Measurements from ENCODE around the gene CHPT1.

The CHPT1 gene

DNA sequence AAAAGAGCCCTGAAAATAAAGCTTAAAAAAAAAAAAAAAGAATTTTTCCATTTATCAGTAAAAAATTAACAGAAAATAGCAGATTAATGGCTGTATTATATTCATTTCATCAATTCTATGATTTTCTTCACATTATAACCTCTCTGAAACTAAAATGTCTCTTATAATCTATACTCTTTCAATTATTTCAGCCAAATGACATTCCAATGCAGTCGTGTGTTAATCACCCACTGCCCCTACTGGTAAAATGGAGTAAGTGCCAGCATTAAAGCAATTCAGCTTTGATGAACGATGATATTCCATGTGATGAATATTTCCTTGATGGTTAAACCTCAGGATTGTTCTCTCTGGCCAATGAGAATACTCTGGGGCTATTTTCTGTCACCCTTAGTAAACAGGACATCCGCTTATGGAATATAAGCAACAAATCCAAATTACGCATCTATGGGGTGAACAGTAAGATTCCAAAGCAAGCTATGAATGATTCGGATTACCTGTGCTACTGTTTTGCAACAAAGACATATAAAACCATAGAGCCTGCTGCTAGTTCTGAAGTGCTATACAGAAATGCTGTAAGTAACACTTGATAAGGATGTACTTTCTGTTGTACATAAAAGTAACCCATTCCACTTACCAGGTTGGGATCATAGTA lies 62.1 kb downstream of the CHPT1 start:
- no peak overlapping the region for H3K4me3 ChIP-seq (ENCODE audit: low read length, poor library complexity, severe bottlenecking)
- H2AFZ ChIP-seq (ENCODE audit: low read length) = no peak overlapping the region
- no peaks in the 10 kb centered on the region for H3K4me1 ChIP-seq (ENCODE audit: insufficient read depth, low read length, poor library complexity, severe bottlenecking)
- H3K9me2 ChIP-seq (replicated peaks; ENCODE audit: low read depth, low read length) = no peaks in the 10 kb centered on the region
- no peaks in the 10 kb centered on the region for H4K20me1 ChIP-seq (ENCODE audit: insufficient read depth, low read length, poor library complexity, severe bottlenecking)
- TF ChIP-seq, protein P1, sequence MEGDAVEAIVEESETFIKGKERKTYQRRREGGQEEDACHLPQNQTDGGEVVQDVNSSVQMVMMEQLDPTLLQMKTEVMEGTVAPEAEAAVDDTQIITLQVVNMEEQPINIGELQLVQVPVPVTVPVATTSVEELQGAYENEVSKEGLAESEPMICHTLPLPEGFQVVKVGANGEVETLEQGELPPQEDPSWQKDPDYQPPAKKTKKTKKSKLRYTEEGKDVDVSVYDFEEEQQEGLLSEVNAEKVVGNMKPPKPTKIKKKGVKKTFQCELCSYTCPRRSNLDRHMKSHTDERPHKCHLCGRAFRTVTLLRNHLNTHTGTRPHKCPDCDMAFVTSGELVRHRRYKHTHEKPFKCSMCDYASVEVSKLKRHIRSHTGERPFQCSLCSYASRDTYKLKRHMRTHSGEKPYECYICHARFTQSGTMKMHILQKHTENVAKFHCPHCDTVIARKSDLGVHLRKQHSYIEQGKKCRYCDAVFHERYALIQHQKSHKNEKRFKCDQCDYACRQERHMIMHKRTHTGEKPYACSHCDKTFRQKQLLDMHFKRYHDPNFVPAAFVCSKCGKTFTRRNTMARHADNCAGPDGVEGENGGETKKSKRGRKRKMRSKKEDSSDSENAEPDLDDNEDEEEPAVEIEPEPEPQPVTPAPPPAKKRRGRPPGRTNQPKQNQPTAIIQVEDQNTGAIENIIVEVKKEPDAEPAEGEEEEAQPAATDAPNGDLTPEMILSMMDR (conservative IDR thresholded peaks at IDR 0.05; ENCODE audit: low read length) = peak; percentile 87
- TF ChIP-seq EZH2phosphoT487 (IDR thresholded peaks at IDR 0.05; ENCODE audit: borderline replicate concordance) = no peak
- H3K9me3 ChIP-seq (ENCODE audit: insufficient read depth, low read depth, low read length) = no peaks in the 10 kb centered on the region
- H3K36me3 ChIP-seq (ENCODE audit: insufficient read depth, low read length) = peaks cover 71% of the 10 kb centered on the region; the same call in 1 of the 2 replicates
- no peaks in the 10 kb centered on the region for H3F3A ChIP-seq (ENCODE audit: low read depth)
- no peak overlapping the region for H3K9ac ChIP-seq (ENCODE audit: low read depth, low read length, poor library complexity, severe bottlenecking)
- H3K27me3 ChIP-seq (ENCODE audit: insufficient read depth, low read length, poor library complexity, severe bottlenecking) = no peaks in the 10 kb centered on the region
- H3K79me2 ChIP-seq (ENCODE audit: insufficient read depth, low read length) = no peaks in the 10 kb centered on the region
- H3K4me2 ChIP-seq (ENCODE audit: low read depth, low read length, poor library complexity, severe bottlenecking) = no peak overlapping the region

- Histone ChIP-seq H3K9me3 (ENCODE audit: insufficient read depth, low read depth, low read length) (no peaks in the 10 kb centered on the region), H3K4me2 (ENCODE audit: low read depth, low read length, poor library complexity, severe bottlenecking) (no peak overlapping the region), H3K9me2 (replicated peaks; ENCODE audit: low read depth, low read length) (no peaks in the 10 kb centered on the region), H3K9ac (ENCODE audit: low read depth, low read length, poor library complexity, severe bottlenecking) (no peak overlapping the region), H3F3A (ENCODE audit: low read depth) (no peaks in the 10 kb centered on the region), H3K36me3 (ENCODE audit: insufficient read depth, low read length) (peaks cover 73% of the 10 kb centered on the region; the same call in 1 of the 2 replicates), H3K4me1 (ENCODE audit: insufficient read depth, low read length, poor library complexity, severe bottlenecking) (no peaks in the 10 kb centered on the region), H3K27me3 (ENCODE audit: insufficient read depth, low read length, poor library complexity, severe bottlenecking) (no peaks in the 10 kb centered on the region), H3K4me3 (ENCODE audit: low read length, poor library complexity, severe bottlenecking) (no peak overlapping the region), H3K79me2 (ENCODE audit: insufficient read depth, low read length) (no peaks in the 10 kb centered on the region), H2AFZ (ENCODE audit: low read length) (no peak overlapping the region), H4K20me1 (ENCODE audit: insufficient read depth, low read length, poor library complexity, severe bottlenecking) (no peaks in the 10 kb centered on the region)
- TF ChIP-seq, protein P1 (conservative IDR thresholded peaks at IDR 0.05; ENCODE audit: low read length) = no peak
- no peak for TF ChIP-seq EZH2phosphoT487 (IDR thresholded peaks at IDR 0.05; ENCODE audit: borderline replicate concordance)
Measured at GRCh38 chr12:101761350-101761749, 63.9 kb downstream of the CHPT1 start.

- Histone ChIP-seq H3K4me1 (ENCODE audit: insufficient read depth, low read length, poor library complexity, severe bottlenecking) (no peaks in the 10 kb centered on the region), H3K79me2 (ENCODE audit: insufficient read depth, low read length) (no peaks in the 10 kb centered on the region), H3K27me3 (ENCODE audit: insufficient read depth, low read length, poor library complexity, severe bottlenecking) (no peaks in the 10 kb centered on the region), H3K36me3 (ENCODE audit: insufficient read depth, low read length) (peaks cover 73% of the 10 kb centered on the region; the same call in 1 of the 2 replicates), H3K9me3 (ENCODE audit: insufficient read depth, low read depth, low read length) (no peaks in the 10 kb centered on the region), H2AFZ (ENCODE audit: low read length) (no peak overlapping the region), H3K9ac (ENCODE audit: low read depth, low read length, poor library complexity, severe bottlenecking) (no peak overlapping the region), H3F3A (ENCODE audit: low read depth) (no peaks in the 10 kb centered on the region), H3K9me2 (replicated peaks; ENCODE audit: low read depth, low read length) (no peaks in the 10 kb centered on the region), H3K4me2 (ENCODE audit: low read depth, low read length, poor library complexity, severe bottlenecking) (no peak overlapping the region), H3K4me3 (ENCODE audit: low read length, poor library complexity, severe bottlenecking) (no peak overlapping the region), H4K20me1 (ENCODE audit: insufficient read depth, low read length, poor library complexity, severe bottlenecking) (no peaks in the 10 kb centered on the region)
- no peak for TF ChIP-seq EZH2phosphoT487 (IDR thresholded peaks at IDR 0.05; ENCODE audit: borderline replicate concordance)
- TF ChIP-seq, protein P1 (conservative IDR thresholded peaks at IDR 0.05; ENCODE audit: low read length) = no peak
Measured at GRCh38 chr12:101761781-101762180, 64.3 kb downstream of the CHPT1 start.
